ENCODE measurements around the gene LACRT. TPM values are rescaled to one million over a fixed set of nuclear protein-coding genes. Genes with fewer than 3 reads are reported as not detected.

Gene LACRT
- total and polyA plus RNA-seq, 2 of the 4 experiments (the other 2 are of a cell fraction): not detected

GRCh38 chr12:54596526-54596946 lies 38.2 kb downstream of the LACRT start:
- H3K14ac ChIP-seq (replicated peaks; ENCODE audit: low read depth, low read length): no peak overlapping the region
- no peak overlapping the region for H2BK20ac ChIP-seq (ENCODE audit: low read depth, low read length)
- no peaks in the 10 kb centered on the region for H3K9me3 ChIP-seq (ENCODE audit: control insufficient read depth, insufficient read depth, low read length)
- dilution Hi-C loops (cut with HindIII; ENCODE audit: low sequenced_read_pairs, unreplicated experiment) (no loop called here), in situ Hi-C loops (cut with MboI; ENCODE audit: low sequenced_read_pairs) (no loop called here), intact Hi-C loops (cut with micrococcal nuclease) (no loop called here)
- ChIA-PET CTCF (interaction anchor here (0.7 to 1.3 kb wide), 3 partner anchors 10 to 36 kb away, joined by 3 to 7 read pairs (median 4); no protein-coding TSS in a partner anchor), POLR2A (ENCODE audit: unreplicated experiment) (no interaction called here)
- no peak overlapping the region for H3K4ac ChIP-seq (ENCODE audit: low read depth, low read length)
- H3K18ac ChIP-seq (ENCODE audit: low read depth, low read length): no peak overlapping the region
- H3K23ac ChIP-seq (ENCODE audit: low read depth, low read length): no peak overlapping the region
- no peak overlapping the region for H3K4me2 ChIP-seq (ENCODE audit: low read depth, low read length)
- H4K20me1 ChIP-seq (ENCODE audit: insufficient read depth, low read length): no peaks in the 10 kb centered on the region
- H3K56ac ChIP-seq (ENCODE audit: extremely low read depth, insufficient read depth, low read length): no peak overlapping the region
- no peaks in the 10 kb centered on the region for H3K4me1 ChIP-seq (ENCODE audit: control insufficient read depth, insufficient read depth, low read length)
- no TSS peak for BruUV-seq (replicated peaks)
- no peaks in the 10 kb centered on the region for H3K79me1 ChIP-seq (ENCODE audit: low read depth in 1 of 2, low read length in 2 of 2)
- no peak overlapping the region for H3K27ac ChIP-seq (ENCODE audit: insufficient read depth, low read length)
- H4K8ac ChIP-seq (ENCODE audit: low read depth in 2 of 2, low read length in 2 of 2): no peak overlapping the region
- peaks cover 15% of the 10 kb centered on the region; the same call in 1 of the 2 replicates for H3K27me3 ChIP-seq (ENCODE audit: control insufficient read depth, insufficient read depth, low read length)
- no peak overlapping the region for H3K4me3 ChIP-seq (ENCODE audit: insufficient read depth, low read depth, low read length)
- H2AFZ ChIP-seq (replicated peaks; ENCODE audit: low read length, poor library complexity): no peak overlapping the region
- DNase-seq: peak; percentile 52
- H2BK15ac ChIP-seq (ENCODE audit: low read depth, low read length): no peak overlapping the region
- no peaks in the 10 kb centered on the region for H3K36me3 ChIP-seq (ENCODE audit: control insufficient read depth, insufficient read depth, low read length)
- no peak overlapping the region for H2AK9ac ChIP-seq (replicated peaks; ENCODE audit: low read depth, low read length, poor library complexity)
- no peak overlapping the region for H4K5ac ChIP-seq (ENCODE audit: low read depth, low read length)
- peak; percentile 26; the same call in 1 of the 2 replicates for TF ChIP-seq RAD21 (IDR thresholded peaks at IDR 0.05; ENCODE audit: low read length)
- peak; percentile 66 for TF ChIP-seq CTCF (conservative IDR thresholded peaks at IDR 0.05; ENCODE audit: low read depth, low read length)
- TF ChIP-seq POLR2A (IDR thresholded peaks at IDR 0.05; ENCODE audit: low read depth, low read length): no peak
- TF ChIP-seq SMC3 (IDR thresholded peaks at IDR 0.05; ENCODE audit: low read depth, low read length): peak; percentile 22; the same call in 1 of the 2 replicates
- no peak for TF ChIP-seq MXI1 (IDR thresholded peaks at IDR 0.05; ENCODE audit: borderline replicate concordance, low read depth, low read length)
- no peak for TF ChIP-seq NFE2L2 (IDR thresholded peaks at IDR 0.05; ENCODE audit: low read depth, low read length)
- TF ChIP-seq MAFK (IDR thresholded peaks at IDR 0.05; ENCODE audit: low read depth, low read length): no peak
- no peak for TF ChIP-seq FOS (IDR thresholded peaks at IDR 0.05; ENCODE audit: low read depth, low read length)
- no peak overlapping the region for H2BK120ac ChIP-seq (ENCODE audit: low read depth, low read length)
- no peak overlapping the region for H3K9ac ChIP-seq (ENCODE audit: low read depth, low read length)
- no peak overlapping the region for H2BK5ac ChIP-seq (ENCODE audit: low read depth, low read length, poor library complexity, severe bottlenecking)
- H3K9me1 ChIP-seq (ENCODE audit: insufficient read depth, low read length): no peaks in the 10 kb centered on the region
- 31% methylated on average over 3 of the region's 3 CpGs; no CpG with 5 or more reads in 1 of the 2 experiments for WGBS, 2 experiments (ENCODE audit: extremely low coverage in 2 of 2, insufficient read length in 1 of 2)
- peak; percentile 88 for ATAC-seq (ENCODE audit: low read depth)
- no peak overlapping the region for H4K91ac ChIP-seq (ENCODE audit: insufficient read depth, low read depth, low read length)
- H2AK5ac ChIP-seq (ENCODE audit: low read depth, low read length): no peak overlapping the region
